Neural cell (in vitro differentiated cells): ENCODE measurements around the gene VPS37B. TPM values are rescaled to one million over a fixed set of nuclear protein-coding genes. Genes with fewer than 3 reads are reported as not detected.
"Not testable (repeated sequence)": the region's sequence is repeated elsewhere in the genome, so short reads cannot be mapped to it uniquely, and the experiment has no call there.

Experiments
- H2AFZ ChIP-seq: fragments of 200-600, 300-800 bp; sonication (generic), shearing (Covaris generic); 2 replicates; pipeline ENCODE4 v1.6.0; 2014; ENCODE audit warnings: low read depth, mild to moderate bottlenecking, antibody characterized with exemption, low read length, moderate library complexity
- H3F3A ChIP-seq: fragments of 200-600 bp; shearing (Covaris generic); 2 replicates; pipeline ENCODE4 v1.6.1; 2016; ENCODE audit warnings: mild to moderate bottlenecking, moderate library complexity, mixed read lengths, antibody characterized with exemption, low read length; ENCODE audit not compliant: insufficient read depth, poor library complexity, severe bottlenecking
- H3K27ac ChIP-seq: fragments of 200-600, 300-800 bp; sonication (generic), shearing (Covaris generic); 2 replicates; pipeline ENCODE4 v1.5.1; 2014; ENCODE audit warnings: mild to moderate bottlenecking, low read length, moderate library complexity
- H3K27me3 ChIP-seq: fragments of 300-800, 200-600 bp; sonication (generic), shearing (Covaris generic); 2 replicates; pipeline ENCODE4 v1.6.0; 2014; ENCODE audit warnings: mild to moderate bottlenecking, low read depth, low read length, moderate library complexity; ENCODE audit not compliant: insufficient read depth
- H3K36me3 ChIP-seq: fragments of 300-800, 200-600 bp; sonication (generic), shearing (Covaris generic); 2 replicates; pipeline ENCODE4 v1.5.1; 2014; ENCODE audit warnings: mild to moderate bottlenecking, antibody characterized with exemption, low read length, moderate library complexity; ENCODE audit not compliant: insufficient read depth
- H3K4me2 ChIP-seq: fragments of 300-800, 200-600 bp; sonication (generic), shearing (Covaris generic); 2 replicates; pipeline ENCODE4 v1.6.0; 2014; ENCODE audit warnings: mild to moderate bottlenecking, low read length
- H3K4me3 ChIP-seq: fragments of 300-800, 200-600 bp; sonication (generic), shearing (Covaris generic); 2 replicates; pipeline ENCODE4 v1.5.1; 2014; ENCODE audit warnings: mild to moderate bottlenecking, low read length, moderate library complexity
- H3K79me2 ChIP-seq: fragments of 200-600 bp; shearing (Covaris generic); replicated peaks from 2 replicates; pipeline ENCODE4 v1.6.0; 2014; ENCODE audit warnings: mild to moderate bottlenecking, low read length, moderate library complexity; ENCODE audit not compliant: insufficient read depth
- H3K9ac ChIP-seq: fragments of 300-800, 200-600 bp; sonication (generic), shearing (Covaris generic); 2 replicates; pipeline ENCODE4 v1.6.1; 2016; ENCODE audit warnings: mild to moderate bottlenecking, low read length, mixed read lengths
- H3K9me2 ChIP-seq: fragments of 200-600 bp; shearing (Covaris generic); 2 replicates; pipeline ENCODE4 v1.6.1; 2016; ENCODE audit warnings: mild to moderate bottlenecking, low read length, mixed read lengths; ENCODE audit not compliant: insufficient read depth
- H3K9me3 ChIP-seq: fragments of 200-600, 300-800 bp; sonication (generic), shearing (Covaris generic); 2 replicates; pipeline ENCODE4 v1.6.1; 2016; ENCODE audit warnings: mild to moderate bottlenecking, mixed run types, low read length, moderate library complexity, mixed read lengths
- H4K20me1 ChIP-seq: fragments of 200-600 bp; shearing (Covaris generic); 2 replicates; pipeline ENCODE4 v1.6.1; 2016; ENCODE audit warnings: mild to moderate bottlenecking, mixed run types; ENCODE audit not compliant: insufficient read depth
- CTCF ChIP-seq: fragments of 450-650 bp; IDR thresholded peaks from 2 replicates; pipeline ENCODE4 v1.5.1; 2014; ENCODE audit warnings: antibody characterized with exemption, mild to moderate bottlenecking, moderate library complexity; ENCODE audit not compliant: poor library complexity, severe bottlenecking
- EP300 ChIP-seq: fragments of 450-650 bp; conservative IDR thresholded peaks from 2 replicates; pipeline ENCODE4 v1.6.1; 2014; ENCODE audit warnings: antibody characterized with exemption, mild to moderate bottlenecking, moderate library complexity; ENCODE audit not compliant: poor library complexity, severe bottlenecking
- EZH2 ChIP-seq: fragments of 200-600, 300-800 bp; shearing (Covaris generic), sonication (generic); IDR thresholded peaks from 2 replicates; pipeline ENCODE4 v1.6.1; 2014; ENCODE audit warnings: antibody characterized with exemption, low read length, borderline replicate concordance, mild to moderate bottlenecking; ENCODE audit not compliant: insufficient read depth, poor library complexity, severe bottlenecking
- MXI1 ChIP-seq: fragments of 450-650 bp; conservative IDR thresholded peaks from 2 replicates; pipeline ENCODE4 v1.6.1; 2014; ENCODE audit warnings: antibody characterized with exemption, mild to moderate bottlenecking; ENCODE audit not compliant: poor library complexity, severe bottlenecking
- POLR2AphosphoS5 ChIP-seq: IDR thresholded peaks from 2 replicates; pipeline ENCODE4 v1.6.1; 2012
- RAD21 ChIP-seq: fragments of 450-650 bp; conservative IDR thresholded peaks from 2 replicates; pipeline ENCODE4 v1.6.1; 2014; ENCODE audit warnings: antibody characterized with exemption, mild to moderate bottlenecking, moderate library complexity
- REST ChIP-seq: IDR thresholded peaks from 2 replicates; pipeline ENCODE4 v1.6.1; 2012; ENCODE audit warnings: borderline replicate concordance
- SMC3 ChIP-seq: fragments of 450-650 bp; conservative IDR thresholded peaks from 2 replicates; pipeline ENCODE4 v1.6.1; 2014; ENCODE audit warnings: antibody characterized with exemption, mild to moderate bottlenecking, moderate library complexity; ENCODE audit not compliant: poor library complexity
- TAF1 ChIP-seq: IDR thresholded peaks from 2 replicates; pipeline ENCODE4 v1.6.1; 2012; ENCODE audit warnings: low read depth
- polyA plus RNA-seq: library from polyadenylated mRNA; depleted of rRNA; stranded (reverse); fragments of >200 nt; gene quantifications from 2 replicates; pipeline ENCODE4 v1.2.3, GENCODE V29; 2014

The VPS37B gene
- polyA plus RNA-seq, 1 donor from 2014 or later, result 30.2 TPM

- no peak overlapping the region for H3K27ac ChIP-seq
- no peaks in the 10 kb centered on the region for H3K79me2 ChIP-seq
- H3K4me3 ChIP-seq, result no peak overlapping the region
- no peak overlapping the region for H2AFZ ChIP-seq
- H3K9ac ChIP-seq, result no peak overlapping the region
- H3F3A ChIP-seq, result no peaks in the 10 kb centered on the region
- H3K9me3 ChIP-seq, result no peaks in the 10 kb centered on the region
- no peaks in the 10 kb centered on the region for H3K27me3 ChIP-seq
- no peaks in the 10 kb centered on the region for H4K20me1 ChIP-seq
- TF ChIP-seq REST (no peak), EZH2 (no peak), CTCF (no peak), TAF1 (no peak), RAD21 (no peak), POLR2AphosphoS5 (no peak), EP300 (no peak), MXI1 (no peak), SMC3 (no peak)
- H3K9me2 ChIP-seq, result no peaks in the 10 kb centered on the region
- no peak overlapping the region for H3K4me2 ChIP-seq
- H3K36me3 ChIP-seq, result no peaks in the 10 kb centered on the region
Measured at GRCh38 chr12:122942637-122943036, 46.7 kb upstream of the VPS37B start.

- not testable (repeated sequence) for H3K9me3 ChIP-seq, H3K9ac ChIP-seq, H3K79me2 ChIP-seq, H3F3A ChIP-seq, H3K4me3 ChIP-seq, H3K9me2 ChIP-seq, H2AFZ ChIP-seq, H4K20me1 ChIP-seq, H3K27me3 ChIP-seq, H3K27ac ChIP-seq, H3K36me3 ChIP-seq, H3K4me2 ChIP-seq
Measured at GRCh38 chr12:122941351-122941750, 45.4 kb upstream of the VPS37B start.

GRCh38 chr12:122939125-122939524 lies 43.2 kb upstream of the VPS37B start:
- Histone ChIP-seq H3K9ac (no peak overlapping the region), H4K20me1 (no peaks in the 10 kb centered on the region), H3F3A (no peaks in the 10 kb centered on the region), H3K4me2 (no peak overlapping the region), H3K9me2 (no peaks in the 10 kb centered on the region), H3K36me3 (no peaks in the 10 kb centered on the region), H3K9me3 (no peaks in the 10 kb centered on the region), H3K4me3 (no peak overlapping the region), H3K27me3 (no peaks in the 10 kb centered on the region), H3K79me2 (no peaks in the 10 kb centered on the region), H3K27ac (no peak overlapping the region), H2AFZ (no peak overlapping the region)
- no peak for TF ChIP-seq TAF1
- no peak for TF ChIP-seq RAD21
- TF ChIP-seq SMC3, result no peak
- no peak for TF ChIP-seq EP300
